D721Med (cell line): ENCODE data around the gene DNASE1L1.
"Not testable (repeated sequence)": the region's sequence is repeated elsewhere in the genome, so short reads cannot be mapped to it uniquely, and the experiment has no call there.

Source experiments
- DNase-seq: peaks from one replicate; pipeline ENCODE4 v3.0.0; 2011; ENCODE audit warnings: low spot score; ENCODE audit not compliant: insufficient read length
- FAIRE-seq: peaks from 2 replicates; lab custom pipeline; 2011; peaks lifted over from hg19 to GRCh38; lab: Jason Lieb, UNC
- CTCF ChIP-seq: IDR thresholded peaks from 2 replicates; pipeline ENCODE4 v1.5.1; 2012; ENCODE audit warnings: mild to moderate bottlenecking, control low read depth; ENCODE audit not compliant: insufficient read depth; ENCODE audit errors: missing control alignments

DNASE1L1 gene

GRCh38 chrX:154403858-154404257, 5.2 kb downstream of the DNASE1L1 start:
- FAIRE-seq: no peak
- DNase-seq: no peak
- no peak for TF ChIP-seq CTCF

GRCh38 chrX:154403192-154403591, 5.9 kb downstream of the DNASE1L1 start:
- no peak for FAIRE-seq
- no peak for TF ChIP-seq CTCF
- no peak for DNase-seq

- no peak for TF ChIP-seq CTCF
- no peak for DNase-seq
- no peak for FAIRE-seq
Measured at GRCh38 chrX:154402622-154403127, 6.4 kb downstream of the DNASE1L1 start.

- FAIRE-seq (no peak), DNase-seq (no peak)
- no peak for TF ChIP-seq CTCF
Measured at GRCh38 chrX:154401918-154402621, 7.0 kb downstream of the DNASE1L1 start.

- no peak for FAIRE-seq
- DNase-seq: no peak
- no peak for TF ChIP-seq CTCF
Measured at GRCh38 chrX:154401045-154401799, 7.8 kb downstream of the DNASE1L1 start.

- not testable (repeated sequence) for FAIRE-seq
Measured at GRCh38 chrX:154400369-154400817, 8.7 kb downstream of the DNASE1L1 start.

GRCh38 chrX:154399527-154400368, 9.3 kb downstream of the DNASE1L1 start:
- no peak for DNase-seq
- FAIRE-seq: no peak

More at GRCh38 chrX:154400369-154400817, 8.7 kb downstream of the DNASE1L1 start:
- DNase-seq: not testable (repeated sequence)

More at GRCh38 chrX:154399527-154400368, 9.3 kb downstream of the DNASE1L1 start:
- TF ChIP-seq CTCF: no peak
